ENCODE measurements around the gene MTUS2. TPM values are rescaled to one million over a fixed set of nuclear protein-coding genes. Genes with fewer than 3 reads are reported as not detected.

Gene MTUS2
- total RNA-seq, 1 donor = 0.36 TPM

DNA sequence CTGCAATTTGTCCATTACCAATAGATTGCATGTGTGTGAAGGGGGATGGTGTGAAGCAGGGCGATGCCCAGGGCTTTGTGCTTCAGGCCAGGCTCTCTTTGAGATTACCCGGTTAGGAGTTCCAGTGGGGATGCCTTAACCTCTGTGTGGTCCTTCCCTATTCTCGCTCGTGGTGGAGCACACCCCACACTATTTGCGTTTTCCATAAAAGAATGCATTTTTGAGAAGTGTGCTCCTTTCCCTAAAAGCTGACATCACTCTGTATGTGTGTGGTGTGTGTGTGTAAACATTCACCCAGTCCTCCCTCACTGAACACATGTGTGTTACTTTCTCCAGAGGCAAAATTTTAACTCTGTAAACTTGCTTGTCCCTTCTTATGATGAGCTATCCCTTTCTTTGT is 467.1 kb downstream of the MTUS2 start:
- Histone ChIP-seq H3K4me2 (ENCODE audit: insufficient read depth, low read length) (no peak overlapping the region), H3K27ac (ENCODE audit: low read depth, low read length) (no peak overlapping the region), H3K4me3 (ENCODE audit: insufficient read depth, low read length) (no peak overlapping the region), H3K27me3 (ENCODE audit: insufficient read depth, low read length) (no peaks in the 10 kb centered on the region), H3K79me2 (ENCODE audit: insufficient read depth, low read length) (no peaks in the 10 kb centered on the region), H3K36me3 (ENCODE audit: insufficient read depth, low read length) (no peaks in the 10 kb centered on the region), H3K9me3 (ENCODE audit: low read depth, low read length) (no peaks in the 10 kb centered on the region), H3K4me1 (ENCODE audit: insufficient read depth, low read length) (no peaks in the 10 kb centered on the region), H2AFZ (ENCODE audit: low read length) (no peak overlapping the region), H4K20me1 (ENCODE audit: insufficient read depth, low read length) (no peaks in the 10 kb centered on the region)
- no peak for DNase-seq (ENCODE audit: insufficient read length, low spot score, missing footprints)
- TF ChIP-seq, protein P1, sequence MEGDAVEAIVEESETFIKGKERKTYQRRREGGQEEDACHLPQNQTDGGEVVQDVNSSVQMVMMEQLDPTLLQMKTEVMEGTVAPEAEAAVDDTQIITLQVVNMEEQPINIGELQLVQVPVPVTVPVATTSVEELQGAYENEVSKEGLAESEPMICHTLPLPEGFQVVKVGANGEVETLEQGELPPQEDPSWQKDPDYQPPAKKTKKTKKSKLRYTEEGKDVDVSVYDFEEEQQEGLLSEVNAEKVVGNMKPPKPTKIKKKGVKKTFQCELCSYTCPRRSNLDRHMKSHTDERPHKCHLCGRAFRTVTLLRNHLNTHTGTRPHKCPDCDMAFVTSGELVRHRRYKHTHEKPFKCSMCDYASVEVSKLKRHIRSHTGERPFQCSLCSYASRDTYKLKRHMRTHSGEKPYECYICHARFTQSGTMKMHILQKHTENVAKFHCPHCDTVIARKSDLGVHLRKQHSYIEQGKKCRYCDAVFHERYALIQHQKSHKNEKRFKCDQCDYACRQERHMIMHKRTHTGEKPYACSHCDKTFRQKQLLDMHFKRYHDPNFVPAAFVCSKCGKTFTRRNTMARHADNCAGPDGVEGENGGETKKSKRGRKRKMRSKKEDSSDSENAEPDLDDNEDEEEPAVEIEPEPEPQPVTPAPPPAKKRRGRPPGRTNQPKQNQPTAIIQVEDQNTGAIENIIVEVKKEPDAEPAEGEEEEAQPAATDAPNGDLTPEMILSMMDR (IDR thresholded peaks at IDR 0.05; ENCODE audit: extremely low read depth, low read depth, low read length) = no peak

DNA sequence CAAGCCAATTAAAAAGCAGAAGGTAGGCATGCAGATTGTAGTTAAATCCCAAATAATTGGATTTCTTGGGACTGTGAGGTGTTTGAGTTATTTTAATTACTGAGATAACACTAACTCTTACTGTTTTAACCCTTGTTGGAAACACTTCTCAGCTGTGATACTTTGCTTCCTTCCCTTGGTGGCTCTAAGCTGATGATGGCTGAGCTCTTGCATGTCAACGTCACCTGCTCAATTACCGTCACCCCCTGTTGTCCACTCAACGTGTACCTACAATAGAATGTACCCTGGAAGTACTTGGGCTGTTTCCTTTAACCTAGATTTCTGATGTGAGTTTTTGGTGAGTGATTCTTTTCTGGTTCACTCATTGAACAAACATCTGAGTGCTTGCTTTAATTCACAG is 471.9 kb downstream of the MTUS2 start:
- Histone ChIP-seq H2AFZ (ENCODE audit: low read length) (no peak overlapping the region), H3K4me2 (ENCODE audit: insufficient read depth, low read length) (no peak overlapping the region), H3K79me2 (ENCODE audit: insufficient read depth, low read length) (no peaks in the 10 kb centered on the region), H3K4me1 (ENCODE audit: insufficient read depth, low read length) (no peaks in the 10 kb centered on the region), H4K20me1 (ENCODE audit: insufficient read depth, low read length) (no peaks in the 10 kb centered on the region), H3K27ac (ENCODE audit: low read depth, low read length) (no peak overlapping the region), H3K4me3 (ENCODE audit: insufficient read depth, low read length) (no peak overlapping the region), H3K27me3 (ENCODE audit: insufficient read depth, low read length) (no peaks in the 10 kb centered on the region), H3K36me3 (ENCODE audit: insufficient read depth, low read length) (no peaks in the 10 kb centered on the region), H3K9me3 (ENCODE audit: low read depth, low read length) (no peaks in the 10 kb centered on the region)
- DNase-seq (ENCODE audit: insufficient read length, low spot score, missing footprints) = no peak
- TF ChIP-seq, protein P1 (IDR thresholded peaks at IDR 0.05; ENCODE audit: extremely low read depth, low read depth, low read length) = no peak

DNA sequence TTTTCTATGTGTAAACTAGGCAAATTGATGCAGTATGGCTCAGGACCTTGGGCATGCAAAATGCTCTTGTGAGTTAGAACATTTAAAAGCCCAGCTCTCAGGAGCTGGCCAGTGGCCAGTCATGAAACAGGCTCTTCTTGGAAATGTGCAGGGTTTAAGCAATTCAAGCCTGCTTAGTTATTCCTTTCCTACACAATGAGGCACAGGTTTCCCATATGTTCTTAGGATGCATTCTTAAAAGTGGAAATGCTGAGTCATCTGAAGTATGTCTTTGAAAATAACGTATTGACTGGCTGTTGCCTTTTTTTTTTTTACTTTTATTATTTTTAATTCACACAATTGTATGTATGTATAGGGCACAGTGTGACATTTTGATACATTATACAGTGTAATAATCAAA is 474.7 kb downstream of the MTUS2 start:
- no peak overlapping the region for H3K27ac ChIP-seq (ENCODE audit: low read depth, low read length)

DNA sequence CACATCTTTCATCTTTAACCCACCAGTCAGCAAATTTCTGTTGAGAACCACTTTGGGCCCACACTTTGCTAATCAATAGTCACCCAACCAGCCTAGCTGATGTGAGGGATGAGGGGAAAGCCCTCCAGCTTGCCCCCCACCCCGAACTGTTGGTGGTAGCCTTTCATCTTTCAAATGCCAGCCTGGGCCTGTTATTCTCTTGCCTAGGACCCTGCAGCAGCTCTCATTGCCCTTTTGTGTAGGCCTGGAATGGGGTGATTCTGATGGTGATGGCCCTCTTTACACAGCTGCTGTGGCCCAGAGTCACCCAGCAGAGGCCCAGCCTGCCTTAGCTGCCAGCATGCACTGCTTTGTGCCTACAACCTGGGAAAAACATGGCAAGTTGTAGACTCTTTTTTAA is 480.9 kb downstream of the MTUS2 start:
- Histone ChIP-seq H3K79me2 (ENCODE audit: insufficient read depth, low read length) (no peaks in the 10 kb centered on the region), H3K36me3 (ENCODE audit: insufficient read depth, low read length) (no peaks in the 10 kb centered on the region), H4K20me1 (ENCODE audit: insufficient read depth, low read length) (no peaks in the 10 kb centered on the region), H3K27me3 (ENCODE audit: insufficient read depth, low read length) (no peaks in the 10 kb centered on the region), H3K4me1 (ENCODE audit: insufficient read depth, low read length) (no peaks in the 10 kb centered on the region), H3K4me3 (ENCODE audit: insufficient read depth, low read length) (no peak overlapping the region), H3K27ac (ENCODE audit: low read depth, low read length) (no peak overlapping the region), H3K9me3 (ENCODE audit: low read depth, low read length) (no peaks in the 10 kb centered on the region), H3K4me2 (ENCODE audit: insufficient read depth, low read length) (no peak overlapping the region), H2AFZ (ENCODE audit: low read length) (no peak overlapping the region)
- TF ChIP-seq, protein P1 (IDR thresholded peaks at IDR 0.05; ENCODE audit: extremely low read depth, low read depth, low read length) = no peak
- no peak for DNase-seq (ENCODE audit: insufficient read length, low spot score, missing footprints)

More for the DNA sequence above, 474.7 kb downstream of the MTUS2 start:
- H2AFZ ChIP-seq (ENCODE audit: low read length) = no peak overlapping the region
- no peaks in the 10 kb centered on the region for H3K27me3 ChIP-seq (ENCODE audit: insufficient read depth, low read length)
- H3K36me3 ChIP-seq (ENCODE audit: insufficient read depth, low read length) = no peaks in the 10 kb centered on the region
- no peaks in the 10 kb centered on the region for H3K9me3 ChIP-seq (ENCODE audit: low read depth, low read length)
- H3K4me1 ChIP-seq (ENCODE audit: insufficient read depth, low read length) = no peaks in the 10 kb centered on the region
- no peak overlapping the region for H3K4me3 ChIP-seq (ENCODE audit: insufficient read depth, low read length)
- H4K20me1 ChIP-seq (ENCODE audit: insufficient read depth, low read length) = no peaks in the 10 kb centered on the region
- TF ChIP-seq, protein P1 (IDR thresholded peaks at IDR 0.05; ENCODE audit: extremely low read depth, low read depth, low read length) = no peak
- DNase-seq (ENCODE audit: insufficient read length, low spot score, missing footprints) = no peak
- no peaks in the 10 kb centered on the region for H3K79me2 ChIP-seq (ENCODE audit: insufficient read depth, low read length)
- H3K4me2 ChIP-seq (ENCODE audit: insufficient read depth, low read length) = no peak overlapping the region

All from osteoblast (primary cell).